CD14-positive monocyte (primary cell): ENCODE results near the gene FXYD5. TPM values are rescaled to one million over a fixed set of nuclear protein-coding genes. Genes with fewer than 3 reads are reported as not detected.
A peak's percentile ranks its signal among the peaks of the same experiment; 100 is the strongest.

Experiments used
- DNase-seq, 3 donors: peaks; one replicate each; pipeline ENCODE4 v3.0.0-alpha.2; 2011 to 2022
- H2AFZ ChIP-seq: 2 replicates; pipeline ENCODE4 v1.6.0; 2012; ENCODE audit warnings: mild to moderate bottlenecking, low read depth, low read length, inconsistent platforms; ENCODE audit not compliant: insufficient read depth, poor library complexity, severe bottlenecking
- H3K27ac ChIP-seq, 2 donors: 1 replicate in 1 of 2; 2 replicates in 1 of 2; pipeline ENCODE4 v1.5.1; 2012 to 2013; ENCODE audit warnings: low read length in 2 of 2, control low read depth in 1 of 2, inconsistent platforms in 1 of 2, low read depth in 1 of 2, mild to moderate bottlenecking in 1 of 2
- H3K27me3 ChIP-seq, 2 donors: one replicate each; pipeline versions ENCODE4 v1.6.0 to v1.6.1; 2011 to 2013; ENCODE audit warnings: low read length in 2 of 2; ENCODE audit not compliant: control insufficient read depth in 2 of 2, insufficient read depth in 2 of 2
- H3K36me3 ChIP-seq, 2 donors: replicated peaks in 1 of 2; 1 replicate in 1 of 2; 2 replicates in 1 of 2; pipeline versions ENCODE4 v1.5.1 to v1.6.1; 2012 to 2013; ENCODE audit warnings: low read length in 2 of 2, control low read depth in 1 of 2, inconsistent platforms in 1 of 2, mild to moderate bottlenecking in 1 of 2; ENCODE audit not compliant: insufficient read depth in 2 of 2, control insufficient read depth in 1 of 2
- H3K4me1 ChIP-seq, 2 donors: 1 replicate in 1 of 2; 2 replicates in 1 of 2; pipeline versions ENCODE4 v1.5.1 to v1.6.1; 2012 to 2013; ENCODE audit warnings: low read length in 2 of 2, control low read depth in 1 of 2, inconsistent platforms in 1 of 2, mild to moderate bottlenecking in 1 of 2, moderate library complexity in 1 of 2; ENCODE audit not compliant: insufficient read depth in 2 of 2, control insufficient read depth in 1 of 2
- H3K4me2 ChIP-seq: replicated peaks from 2 replicates; pipeline ENCODE3; 2012; ENCODE audit warnings: low read length, moderate library complexity, mild to moderate bottlenecking; ENCODE audit not compliant: poor library complexity, severe bottlenecking; ENCODE audit errors: extremely low read depth
- H3K4me3 ChIP-seq, 3 experiments: fragments of 200-600 bp in 1 of 3; sonication (generic) in 1 of 3; replicated peaks in 1 of 3; 1 replicate in 2 of 3; 2 replicates in 1 of 3; pipeline ENCODE4 v1.5.1; 2011 to 2013; ENCODE audit warnings: low read length in 3 of 3, mild to moderate bottlenecking in 3 of 3, control low read depth in 2 of 3, low read depth in 2 of 3, inconsistent platforms in 1 of 3, moderate library complexity in 1 of 3
- H3K79me2 ChIP-seq: 2 replicates; pipeline ENCODE4 v1.6.0; 2012; ENCODE audit warnings: mild to moderate bottlenecking, control low read depth, inconsistent platforms, low read length, moderate library complexity; ENCODE audit not compliant: insufficient read depth
- H3K9ac ChIP-seq: 2 replicates; pipeline ENCODE4 v1.6.0; 2017; ENCODE audit warnings: low read length, mild to moderate bottlenecking; ENCODE audit not compliant: insufficient read depth, poor library complexity, severe bottlenecking
- H3K9me3 ChIP-seq, 2 donors: replicated peaks in 1 of 2; 1 replicate in 1 of 2; 2 replicates in 1 of 2; pipeline versions ENCODE4 v1.5.1 to v1.6.1; 2012 to 2013; ENCODE audit warnings: low read length in 2 of 2, control low read depth in 1 of 2; ENCODE audit not compliant: control insufficient read depth in 1 of 2, insufficient read depth in 1 of 2
- H4K20me1 ChIP-seq: 2 replicates; pipeline ENCODE4 v1.6.0; 2012; ENCODE audit warnings: mild to moderate bottlenecking, low read length, control low read depth, moderate library complexity; ENCODE audit not compliant: insufficient read depth
- H3K27ac Mint-ChIP-seq, 7 donors: one replicate each; pipeline ENCODE4 v1.8.0; 2020; ENCODE audit warnings: mild to moderate bottlenecking in 7 of 7, mixed read lengths in 7 of 7, moderate library complexity in 6 of 7, inconsistent platforms in 2 of 7
- H3K27me3 Mint-ChIP-seq, 3 donors: one replicate each; pipeline ENCODE4 v1.8.0; 2021 to 2022; ENCODE audit warnings: low read depth in 3 of 3, mild to moderate bottlenecking in 3 of 3, mixed read lengths in 3 of 3, moderate library complexity in 3 of 3, inconsistent platforms in 1 of 3
- H3K36me3 Mint-ChIP-seq, 2 donors: one replicate each; pipeline ENCODE4 v1.8.0; 2020; ENCODE audit warnings: mixed read lengths in 2 of 2, inconsistent platforms in 1 of 2, mild to moderate bottlenecking in 1 of 2
- H3K4me1 Mint-ChIP-seq: one replicate; pipeline ENCODE4 v1.8.0; 2020; ENCODE audit warnings: mild to moderate bottlenecking, mixed read lengths
- H3K4me3 Mint-ChIP-seq, 2 donors: one replicate each; pipeline ENCODE4 v1.8.0; 2020; ENCODE audit warnings: mild to moderate bottlenecking in 2 of 2, mixed read lengths in 2 of 2, moderate library complexity in 1 of 2
- H3K9me3 Mint-ChIP-seq, 7 donors: one replicate each; pipeline ENCODE4 v1.8.0; 2020 to 2022; ENCODE audit warnings: mixed read lengths in 7 of 7, mild to moderate bottlenecking in 6 of 7, moderate library complexity in 6 of 7, inconsistent platforms in 2 of 7
- CTCF ChIP-seq: fragments of 200-600 bp; IDR thresholded peaks from one replicate; pipeline ENCODE4 v1.8.0; 2022; ENCODE audit warnings: antibody characterized with exemption, mild to moderate bottlenecking
- WGBS: methylation state at CpG from one replicate; pipeline ENCODE4 v1.1.5; 2013; ENCODE audit warnings: missing lambda C conversion rate; ENCODE audit not compliant: insufficient coverage; 5-methylcytosine and 5-hydroxymethylcytosine counted together
- intact Hi-C, 2 donors: fragments of 100-400 bp; cut with micrococcal nuclease; formaldehyde crosslinking; loops; one replicate each; pipeline versions ENCODE4 v1.15.0 to v1.15.1; 2023
- polyA plus RNA-seq, 3 donors: library from polyadenylated mRNA; depleted of rRNA in 1 of 3; unstranded in 2 of 3; stranded (reverse) in 1 of 3; fragments of 300-500 nt in 2 of 3; fragments of >200 nt in 1 of 3; fragmentation: Illumina TruSeq in 2 of 3; gene quantifications; 1 replicate in 2 of 3; 2 replicates in 1 of 3; pipeline ENCODE4 v1.2.3, GENCODE V29; 2012 to 2021

The FXYD5 gene
- polyA plus RNA-seq, 3 donors: 204 to 673 (median 312) TPM

GRCh38 chr19:35124098-35125060 lies 30.2 kb upstream of the FXYD5 start:
- Histone ChIP-seq H3K79me2 (no peaks in the 10 kb centered on the region), H3K9me3 (no peaks in the 10 kb centered on the region), H2AFZ (peak overlapping the region; percentile 94), H3K4me3 (peak overlapping the region; percentile 44 to 76 (median 48)), H3K27ac (peak overlapping the region in 1 of 2 donors; percentile 27), H3K4me1 (peaks cover 27 to 34% of the 10 kb centered on the region in 2 donors), H4K20me1 (no peaks in the 10 kb centered on the region), H3K27me3 (no peaks in the 10 kb centered on the region), H3K4me2 (peak overlapping the region; percentile 88), H3K9ac (peak overlapping the region; percentile 55), H3K36me3 (no peaks in the 10 kb centered on the region)
- peak; percentile 77 to 87 (median 87) for DNase-seq
- 15% methylated on average over 42 of the region's 42 CpGs for WGBS
- Mint-ChIP-seq H3K4me3 (peak overlapping the region; percentile 76 to 86), H3K4me1 (peaks cover 35% of the 10 kb centered on the region), H3K36me3 (no peaks in the 10 kb centered on the region), H3K9me3 (peaks cover 0 to 2% (median 0%) of the 10 kb centered on the region in 7 donors), H3K27ac (peak overlapping the region in 5 of 7 donors; percentile 11 to 76 (median 63)), H3K27me3 (peaks cover 0 to 8% (median 7%) of the 10 kb centered on the region in 3 donors)
- no peak for TF ChIP-seq CTCF
- intact Hi-C loops: no loop called here

GRCh38 chr19:35125270-35125717 lies 29.2 kb upstream of the FXYD5 start:
- 79% methylated on average over 8 of the region's 19 CpGs for WGBS
- Mint-ChIP-seq H3K36me3 (no peaks in the 10 kb centered on the region), H3K4me1 (peaks cover 26% of the 10 kb centered on the region), H3K9me3 (no peaks in the 10 kb centered on the region), H3K4me3 (no peak overlapping the region), H3K27me3 (peaks cover 0 to 8% (median 7%) of the 10 kb centered on the region in 3 donors), H3K27ac (no peak overlapping the region)
- peak overlapping the region; percentile 88 for H3K4me2 ChIP-seq
- no peaks in the 10 kb centered on the region for H3K79me2 ChIP-seq
- peak overlapping the region; percentile 94 for H2AFZ ChIP-seq
- H3K9me3 ChIP-seq: no peaks in the 10 kb centered on the region
- H3K27ac ChIP-seq: no peak overlapping the region
- no peaks in the 10 kb centered on the region for H4K20me1 ChIP-seq
- no peaks in the 10 kb centered on the region for H3K27me3 ChIP-seq
- H3K36me3 ChIP-seq: no peaks in the 10 kb centered on the region
- intact Hi-C loops: no loop called here
- no peak for TF ChIP-seq CTCF
- DNase-seq: no peak
- H3K9ac ChIP-seq: no peak overlapping the region
- H3K4me1 ChIP-seq: peaks cover 18 to 25% of the 10 kb centered on the region in 2 donors
- H3K4me3 ChIP-seq: no peak overlapping the region
